Measurements from ENCODE around the gene MOV10L1.
"Not testable (repeated sequence)": the region's sequence is repeated elsewhere in the genome, so short reads cannot be mapped to it uniquely, and the experiment has no call there.

The MOV10L1 gene

DNA sequence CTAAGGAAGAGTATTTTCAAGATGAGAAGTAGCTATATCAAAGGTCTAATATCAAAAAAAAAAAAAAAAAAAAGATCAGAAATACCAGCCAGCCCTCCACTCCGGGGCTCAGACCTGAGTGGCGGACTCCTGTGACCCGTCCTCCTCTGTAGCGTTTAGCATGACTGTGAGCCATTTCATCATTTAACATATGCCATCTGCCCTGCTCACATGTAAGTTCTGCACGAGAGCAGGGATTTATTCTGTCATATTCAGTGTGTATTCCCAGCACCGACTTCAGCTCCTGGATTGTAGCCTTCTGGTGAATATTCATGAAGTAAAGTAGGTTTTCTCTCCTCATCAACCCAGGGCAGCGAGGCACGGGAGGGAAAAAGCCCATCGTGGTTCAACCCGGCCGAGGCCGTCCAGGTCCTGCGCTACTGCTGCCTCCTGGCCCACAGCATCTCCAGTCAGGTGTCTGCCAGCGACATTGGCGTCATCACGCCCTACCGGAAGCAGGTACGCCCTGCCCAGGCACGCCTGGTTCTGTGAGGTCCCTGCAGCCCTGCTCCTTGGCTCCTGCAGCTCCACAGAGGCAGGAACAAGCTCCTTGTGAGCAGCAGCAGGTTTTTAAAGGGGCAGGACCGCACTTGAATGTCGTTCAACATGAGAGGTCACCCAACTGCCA lies 68.0 kb downstream of the MOV10L1 start:
- H3K9me3 ChIP-seq (ENCODE audit: control insufficient read depth, low read length), result no peaks in the 10 kb centered on the region
- DNase-seq (ENCODE audit: low read depth), result no peak
- no peaks in the 10 kb centered on the region for H3K36me3 ChIP-seq (ENCODE audit: control insufficient read depth, insufficient read depth, low read length, severe bottlenecking)
- no peak overlapping the region for H3K4me3 ChIP-seq (ENCODE audit: low read length)
- H3K4me1 ChIP-seq (ENCODE audit: control insufficient read depth, insufficient read depth, low read length), result no peaks in the 10 kb centered on the region
- no peak overlapping the region for H3K9ac ChIP-seq (ENCODE audit: low read length)
- H3K27me3 ChIP-seq (replicated peaks; ENCODE audit: control insufficient read depth, insufficient read depth, low read length), result peaks cover 26% of the 10 kb centered on the region

DNA sequence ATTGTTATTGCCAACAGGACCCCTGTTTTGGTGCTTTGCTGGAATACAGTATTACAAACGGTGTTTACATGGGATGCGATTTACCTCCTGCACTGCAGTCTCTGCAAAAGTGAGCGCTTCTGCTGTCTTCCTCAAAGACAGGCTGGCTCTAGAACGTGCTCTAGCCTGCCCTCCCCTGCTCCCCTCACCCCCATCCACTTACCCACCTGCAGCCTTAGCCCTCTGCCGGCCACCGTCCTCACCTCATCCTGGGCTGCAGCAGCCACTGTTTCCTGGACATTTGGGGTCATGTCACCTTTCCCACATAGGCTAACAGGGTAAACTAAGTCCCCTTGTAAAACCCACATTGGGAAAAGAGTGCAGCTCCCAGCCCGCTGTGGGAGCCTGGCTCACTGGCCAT lies 71.1 kb downstream of the MOV10L1 start:
- Histone ChIP-seq H3K4me3 (ENCODE audit: low read length) (no peak overlapping the region), H3K9me3 (ENCODE audit: control insufficient read depth, low read length) (no peaks in the 10 kb centered on the region), H3K27me3 (replicated peaks; ENCODE audit: control insufficient read depth, insufficient read depth, low read length) (peaks cover 28% of the 10 kb centered on the region), H3K36me3 (ENCODE audit: control insufficient read depth, insufficient read depth, low read length, severe bottlenecking) (no peaks in the 10 kb centered on the region), H3K4me1 (ENCODE audit: control insufficient read depth, insufficient read depth, low read length) (no peaks in the 10 kb centered on the region), H3K9ac (ENCODE audit: low read length) (no peak overlapping the region)
- DNase-seq (ENCODE audit: low read depth), result no peak

DNA sequence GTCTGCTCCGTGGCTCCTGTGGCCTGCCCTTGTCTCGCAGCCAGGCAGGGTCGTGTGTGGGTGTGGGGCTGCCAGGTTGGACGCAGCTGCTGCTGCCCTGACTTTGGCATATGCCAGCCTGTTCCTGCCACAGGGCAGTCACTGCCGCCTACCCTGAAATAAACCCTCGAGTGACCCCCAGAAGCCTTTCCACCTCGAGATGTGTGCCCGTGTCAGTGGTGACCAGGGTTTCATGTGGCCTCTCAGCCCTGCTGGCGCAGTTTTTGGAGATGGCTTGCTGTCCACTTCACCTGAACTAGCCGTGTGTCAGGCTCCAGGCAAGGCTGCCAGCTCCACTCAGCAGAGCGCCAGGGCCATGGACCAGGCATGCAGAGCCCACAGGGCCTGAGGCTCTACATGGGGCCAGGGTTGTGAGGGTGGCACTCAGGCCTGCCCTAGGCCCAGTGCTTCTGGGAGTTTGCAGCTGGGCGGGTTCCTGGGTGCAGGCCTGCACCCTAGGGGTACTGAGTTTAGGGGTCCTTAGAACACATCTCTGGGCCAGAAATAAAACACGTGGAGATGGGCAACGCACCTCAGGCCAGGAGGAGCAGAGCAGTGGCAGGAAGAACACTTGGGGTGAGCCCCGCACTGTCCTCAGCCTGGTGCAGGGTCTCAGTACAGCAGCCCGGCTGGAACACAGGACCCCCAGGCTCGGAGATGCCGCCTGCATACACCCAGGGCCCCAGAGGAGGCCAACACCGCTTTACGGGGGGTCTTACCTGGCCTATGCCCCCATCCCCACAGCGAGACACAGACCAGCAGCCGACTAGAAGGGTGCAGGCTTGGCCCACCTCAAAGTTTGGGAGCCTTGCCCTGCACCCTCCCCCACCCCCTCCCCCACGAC lies 71.9 kb downstream of the MOV10L1 start:
- Histone ChIP-seq H3K9ac (ENCODE audit: low read length) (no peak overlapping the region), H3K4me1 (ENCODE audit: control insufficient read depth, insufficient read depth, low read length) (no peaks in the 10 kb centered on the region), H3K36me3 (ENCODE audit: control insufficient read depth, insufficient read depth, low read length, severe bottlenecking) (no peaks in the 10 kb centered on the region), H3K27me3 (replicated peaks; ENCODE audit: control insufficient read depth, insufficient read depth, low read length) (peaks cover 28% of the 10 kb centered on the region), H3K4me3 (ENCODE audit: low read length) (no peak overlapping the region), H3K9me3 (ENCODE audit: control insufficient read depth, low read length) (no peaks in the 10 kb centered on the region)
- no peak for DNase-seq (ENCODE audit: low read depth)

DNA sequence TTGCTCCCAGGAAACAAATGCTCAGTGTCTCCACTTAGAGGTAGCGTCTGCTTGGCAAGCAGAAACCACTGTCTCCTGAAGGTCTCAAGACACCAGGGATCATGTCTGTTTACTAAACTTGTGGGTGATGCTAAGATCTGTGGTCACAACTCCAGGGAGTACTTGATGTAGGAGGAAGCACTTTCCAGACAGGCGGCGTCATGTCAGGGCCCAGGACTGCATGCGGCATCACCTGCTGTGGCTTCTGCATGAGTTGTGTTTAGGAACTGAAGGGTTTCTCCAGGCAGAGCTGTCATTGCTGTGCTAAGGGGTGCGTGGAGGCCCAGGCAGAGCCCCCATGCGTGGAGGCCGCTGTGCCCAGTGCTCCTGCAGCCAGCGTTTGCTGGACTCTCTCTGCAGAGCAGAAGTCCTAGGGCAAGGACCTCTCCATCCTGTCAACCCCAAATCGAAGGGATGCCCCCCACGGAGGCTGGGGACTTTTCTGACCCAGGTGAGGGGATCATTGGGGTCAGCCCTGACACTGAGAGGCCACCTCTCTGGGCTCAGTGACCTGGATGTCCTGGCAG lies 72.7 kb downstream of the MOV10L1 start:
- Histone ChIP-seq H3K9ac (ENCODE audit: low read length) (no peak overlapping the region), H3K9me3 (ENCODE audit: control insufficient read depth, low read length) (no peaks in the 10 kb centered on the region), H3K4me1 (ENCODE audit: control insufficient read depth, insufficient read depth, low read length) (no peaks in the 10 kb centered on the region), H3K4me3 (ENCODE audit: low read length) (no peak overlapping the region), H3K27me3 (replicated peaks; ENCODE audit: control insufficient read depth, insufficient read depth, low read length) (peaks cover 22% of the 10 kb centered on the region), H3K36me3 (ENCODE audit: control insufficient read depth, insufficient read depth, low read length, severe bottlenecking) (no peaks in the 10 kb centered on the region)
- DNase-seq (ENCODE audit: low read depth), result no peak

DNA sequence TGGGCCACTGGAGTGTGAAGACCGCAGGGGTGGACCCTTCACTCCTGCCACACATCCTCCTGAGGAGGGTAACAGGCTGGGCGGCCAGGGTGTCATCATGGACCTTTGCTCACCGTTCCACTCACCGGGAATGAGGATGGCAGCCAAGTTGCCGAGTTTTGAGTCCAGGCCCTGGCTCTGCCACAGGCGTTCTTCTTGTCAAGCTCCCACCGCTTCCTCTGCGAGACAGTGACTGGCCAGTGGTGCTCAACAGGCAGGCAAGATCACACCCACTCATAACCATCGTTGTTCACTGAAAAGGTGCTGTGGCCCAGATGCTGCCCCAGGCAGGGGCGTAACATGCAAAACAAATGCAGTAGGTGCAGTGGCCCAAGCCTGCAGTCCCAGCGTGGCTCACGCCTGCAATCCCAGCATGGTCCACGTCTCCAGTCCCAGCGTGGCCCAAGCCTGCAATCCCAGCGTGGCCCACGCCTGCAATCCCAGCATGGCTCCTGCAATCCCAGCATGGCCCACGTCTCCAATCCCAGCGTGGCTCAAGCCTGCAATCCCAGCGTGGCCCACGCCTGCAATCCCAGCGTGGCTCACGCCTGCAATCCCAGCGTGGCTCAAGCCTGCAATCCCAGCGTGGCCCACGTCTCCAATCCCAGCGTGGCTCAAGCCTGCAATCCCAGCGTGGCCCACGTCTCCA lies 75.8 kb downstream of the MOV10L1 start:
- Histone ChIP-seq H3K9me3 (ENCODE audit: control insufficient read depth, low read length) (no peaks in the 10 kb centered on the region), H3K36me3 (ENCODE audit: control insufficient read depth, insufficient read depth, low read length, severe bottlenecking) (no peaks in the 10 kb centered on the region), H3K4me1 (ENCODE audit: control insufficient read depth, insufficient read depth, low read length) (no peaks in the 10 kb centered on the region), H3K27me3 (replicated peaks; ENCODE audit: control insufficient read depth, insufficient read depth, low read length) (peaks cover 18% of the 10 kb centered on the region), H3K4me3 (ENCODE audit: low read length) (no peak overlapping the region), H3K9ac (ENCODE audit: low read length) (no peak overlapping the region)
- no peak for DNase-seq (ENCODE audit: low read depth)

DNA sequence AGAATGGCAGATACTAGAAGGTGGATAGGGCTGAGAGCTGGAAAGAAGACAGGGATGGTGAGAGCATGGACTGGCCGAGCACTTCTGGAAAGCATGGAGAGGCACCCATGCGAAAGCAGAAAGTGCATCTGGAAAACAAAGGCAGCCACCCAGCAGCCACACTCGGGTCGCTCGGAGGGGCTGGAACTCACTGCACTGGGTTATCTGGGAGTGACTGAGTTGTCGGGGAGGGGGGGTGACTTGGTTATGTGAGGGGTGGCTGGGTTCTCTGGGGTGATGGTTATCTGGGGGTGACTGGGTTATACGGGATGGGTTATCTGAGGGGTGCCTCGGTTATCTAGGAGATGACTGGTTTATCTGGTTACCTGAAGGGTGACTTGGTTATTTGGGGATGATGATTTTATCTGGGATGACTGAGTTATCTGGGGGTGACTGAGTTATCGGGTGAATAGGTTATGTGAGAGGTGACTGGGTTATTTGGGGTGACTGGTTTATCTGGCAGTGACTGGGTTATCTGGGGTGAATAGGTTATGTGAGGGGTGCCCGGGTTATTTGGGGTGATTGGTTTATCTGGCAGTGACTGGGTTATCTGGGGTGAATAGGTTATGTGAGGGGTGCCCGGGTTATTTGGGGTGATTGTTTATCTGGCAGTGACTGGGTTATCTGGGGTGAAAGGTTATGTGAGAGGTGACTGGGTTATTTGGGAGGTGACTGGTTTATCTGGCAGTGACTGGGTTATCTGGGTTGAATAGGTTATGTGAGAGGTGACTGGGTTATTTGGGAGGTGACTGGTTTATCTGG lies 78.1 kb downstream of the MOV10L1 start:
- H3K27me3 ChIP-seq (replicated peaks; ENCODE audit: control insufficient read depth, insufficient read depth, low read length), result peaks cover 12% of the 10 kb centered on the region
- no peaks in the 10 kb centered on the region for H3K9me3 ChIP-seq (ENCODE audit: control insufficient read depth, low read length)
- H3K36me3 ChIP-seq (ENCODE audit: control insufficient read depth, insufficient read depth, low read length, severe bottlenecking), result no peaks in the 10 kb centered on the region
- no peak for DNase-seq (ENCODE audit: low read depth)
- H3K9ac ChIP-seq (ENCODE audit: low read length), result no peak overlapping the region
- H3K4me3 ChIP-seq (ENCODE audit: low read length), result no peak overlapping the region
- H3K4me1 ChIP-seq (ENCODE audit: control insufficient read depth, insufficient read depth, low read length), result no peaks in the 10 kb centered on the region

DNA sequence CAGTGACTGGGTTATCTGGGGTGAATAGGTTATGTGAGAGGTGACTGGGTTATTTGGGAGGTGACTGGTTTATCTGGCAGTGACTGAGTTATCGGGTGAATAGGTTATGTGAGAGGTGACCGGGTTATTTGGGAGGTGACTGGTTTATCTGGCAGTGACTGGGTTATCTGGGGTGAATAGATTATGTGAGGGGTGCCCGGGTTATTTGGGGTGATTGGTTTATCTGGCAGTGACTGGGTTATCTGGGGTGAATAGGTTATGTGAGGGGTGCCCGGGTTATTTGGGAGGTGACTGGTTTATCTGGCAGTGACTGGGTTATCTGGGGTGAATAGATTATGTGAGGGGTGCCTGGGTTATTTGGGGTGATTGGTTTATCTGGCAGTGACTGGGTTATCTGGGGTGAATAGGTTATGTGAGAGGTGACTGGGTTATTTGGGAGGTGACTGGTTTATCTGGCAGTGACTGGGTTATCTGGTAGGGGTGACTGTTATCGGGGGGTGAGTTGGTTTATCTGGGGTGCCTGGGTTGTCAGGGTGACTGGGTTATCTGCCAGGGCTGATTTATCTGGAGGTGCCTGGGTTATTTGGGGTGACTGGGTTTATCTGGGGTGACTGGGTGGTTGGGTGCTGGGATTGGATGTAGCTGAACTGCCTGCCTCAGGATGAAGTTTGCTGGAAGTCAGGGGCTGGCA lies 78.8 kb downstream of the MOV10L1 start:
- H3K9ac ChIP-seq (ENCODE audit: low read length); H3K36me3 ChIP-seq (ENCODE audit: control insufficient read depth, insufficient read depth, low read length, severe bottlenecking); H3K9me3 ChIP-seq (ENCODE audit: control insufficient read depth, low read length); H3K4me3 ChIP-seq (ENCODE audit: low read length); H3K27me3 ChIP-seq (replicated peaks; ENCODE audit: control insufficient read depth, insufficient read depth, low read length); DNase-seq (ENCODE audit: low read depth); H3K4me1 ChIP-seq (ENCODE audit: control insufficient read depth, insufficient read depth, low read length): not testable (repeated sequence)

DNA sequence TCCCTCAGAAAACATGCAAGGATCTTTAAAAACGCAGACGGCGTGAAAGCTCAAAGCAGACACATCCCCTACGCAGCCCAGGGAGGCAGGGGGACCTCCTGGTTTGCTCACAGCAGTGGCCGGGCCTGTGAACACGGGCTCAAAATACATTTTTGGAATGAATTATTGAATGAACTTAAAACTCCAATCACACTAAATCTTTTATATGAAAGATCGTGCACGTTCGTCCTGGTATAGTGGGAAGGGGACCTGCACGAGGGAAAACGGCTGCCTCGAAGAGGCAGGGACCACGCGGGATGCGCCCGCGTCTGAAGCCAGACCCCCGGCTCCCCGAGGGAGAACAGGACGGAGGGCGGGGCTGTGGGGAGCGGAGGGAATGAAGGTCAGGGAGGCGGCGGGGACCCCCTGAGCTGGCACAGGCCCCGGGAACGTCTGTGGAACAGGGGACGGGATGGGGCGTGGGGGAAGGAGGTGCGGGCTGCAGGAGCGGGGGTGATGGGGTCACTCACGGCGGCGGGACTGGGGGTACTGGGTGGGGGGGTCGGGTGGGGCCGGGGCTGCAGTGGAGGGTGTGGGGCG lies 79.5 kb downstream of the MOV10L1 start:
- Histone ChIP-seq H3K9me3 (ENCODE audit: control insufficient read depth, low read length) (no peaks in the 10 kb centered on the region), H3K4me3 (ENCODE audit: low read length) (no peak overlapping the region), H3K27me3 (replicated peaks; ENCODE audit: control insufficient read depth, insufficient read depth, low read length) (peaks cover 6% of the 10 kb centered on the region), H3K4me1 (ENCODE audit: control insufficient read depth, insufficient read depth, low read length) (no peaks in the 10 kb centered on the region), H3K9ac (ENCODE audit: low read length) (no peak overlapping the region), H3K36me3 (ENCODE audit: control insufficient read depth, insufficient read depth, low read length, severe bottlenecking) (no peaks in the 10 kb centered on the region)
- DNase-seq (ENCODE audit: low read depth), result no peak

DNA sequence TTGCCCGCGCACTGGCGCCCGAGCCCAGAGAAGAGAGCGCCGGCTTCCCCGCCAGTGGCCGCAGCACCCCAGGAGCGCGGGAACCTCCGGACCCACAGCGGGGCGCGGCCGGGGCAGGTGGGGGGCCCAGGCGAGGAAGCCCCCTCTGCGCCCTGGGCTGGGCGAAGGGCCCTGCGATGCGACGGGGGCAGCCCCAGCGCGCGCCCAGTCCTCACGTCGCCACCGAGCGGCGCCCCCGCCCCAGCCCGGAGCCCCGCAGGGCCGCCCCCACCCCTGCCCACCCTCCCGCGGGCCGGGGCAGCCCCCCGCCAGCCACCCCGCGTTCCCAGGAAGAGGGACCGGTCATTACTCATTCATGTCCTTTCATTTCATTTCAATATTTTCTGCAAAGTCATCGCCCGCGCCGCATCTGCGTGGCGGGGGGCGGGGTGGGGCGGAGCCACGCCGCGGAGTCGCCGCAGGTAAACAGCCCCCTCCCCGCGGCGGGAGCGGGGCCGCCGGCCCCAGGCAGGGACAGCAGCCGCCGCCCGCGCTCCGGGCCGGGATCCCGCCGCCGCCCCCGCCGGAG lies 80.1 kb downstream of the MOV10L1 start:
- DNase-seq (ENCODE audit: low read depth), result peak; percentile 53
- H3K4me1 ChIP-seq (ENCODE audit: control insufficient read depth, insufficient read depth, low read length), result no peaks in the 10 kb centered on the region
- no peak overlapping the region for H3K9ac ChIP-seq (ENCODE audit: low read length)
- H3K27me3 ChIP-seq (replicated peaks; ENCODE audit: control insufficient read depth, insufficient read depth, low read length), result peaks cover 7% of the 10 kb centered on the region
- no peaks in the 10 kb centered on the region for H3K9me3 ChIP-seq (ENCODE audit: control insufficient read depth, low read length)
- H3K36me3 ChIP-seq (ENCODE audit: control insufficient read depth, insufficient read depth, low read length, severe bottlenecking), result no peaks in the 10 kb centered on the region
- H3K4me3 ChIP-seq (ENCODE audit: low read length), result no peak overlapping the region

Data from adipocyte (in vitro differentiated cells).